Activated effector memory CD4-positive, alpha-beta T cell treated with Interleukin-2 at 50 U/mL for 16 hours (primary cell): ENCODE data around the gene SEL1L2.

Experiments
- DNase-seq: peaks from one replicate; pipeline ENCODE4 v3.0.0-alpha.2; 2020

SEL1L2 gene

GRCh38 chr20:13810446-13810845 is 180.0 kb downstream of the SEL1L2 start:
- DNase-seq = no peak

GRCh38 chr20:13809855-13810254 is 180.6 kb downstream of the SEL1L2 start:
- no peak for DNase-seq

DNA sequence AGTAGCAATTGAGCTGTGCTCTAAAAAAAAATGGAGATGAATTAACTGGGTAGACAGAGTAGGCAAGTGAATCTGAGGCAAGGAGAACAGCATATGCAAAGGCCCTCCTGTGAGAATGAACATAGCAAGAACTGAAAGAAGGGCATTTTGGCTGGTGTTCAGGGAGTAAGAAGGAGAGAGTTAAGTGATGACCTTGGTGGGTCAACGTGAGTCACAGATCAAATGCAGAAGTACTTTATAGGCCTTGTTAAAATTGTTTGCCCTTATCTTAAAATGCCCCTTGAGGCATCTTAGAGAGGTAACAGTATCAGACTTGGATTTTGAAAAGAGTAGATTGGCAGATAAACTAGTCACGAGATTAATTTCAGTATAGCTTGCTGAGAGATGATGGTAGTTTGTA is 181.0 kb downstream of the SEL1L2 start:
- no peak for DNase-seq

DNA sequence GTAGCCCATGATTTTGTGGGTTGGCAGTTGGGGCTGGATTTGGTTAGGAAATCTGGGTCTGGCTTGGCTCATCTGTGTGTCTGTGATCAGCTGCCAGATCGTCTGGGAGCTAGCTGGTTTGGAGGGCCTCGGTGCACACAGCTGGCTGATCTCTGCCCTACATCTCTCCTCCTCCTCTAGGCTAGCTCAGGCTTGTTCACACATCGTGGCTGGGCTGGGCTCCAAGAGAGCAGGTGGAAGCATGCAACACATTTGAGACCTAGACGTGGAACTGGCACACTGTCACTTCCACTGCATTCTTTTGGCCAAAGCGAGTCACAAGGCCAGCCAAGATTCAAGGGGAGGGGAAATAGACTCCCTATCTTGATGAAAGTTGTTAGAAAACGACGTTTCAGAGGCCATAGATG is 189.7 kb downstream of the SEL1L2 start:
- DNase-seq = no peak

- no peak for DNase-seq
Measured at GRCh38 chr20:13799974-13800373, 190.4 kb downstream of the SEL1L2 start.
